ENCODE measurements around the gene RASAL3.

- TF ChIP-seq CTCF (IDR thresholded peaks at IDR 0.05; ENCODE audit: low read depth, low read length) (no peak), EZH2phosphoT487 (IDR thresholded peaks at IDR 0.05; ENCODE audit: low read depth) (no peak)
Measured at GRCh38 chr19:15449620-15450527, 14.5 kb downstream of the RASAL3 start, which contains the start of gene WIZ.
